Measurements from ENCODE around the gene SMARCD2. TPM values are rescaled to one million over a fixed set of nuclear protein-coding genes. Genes with fewer than 3 reads are reported as not detected.
"Not testable (repeated sequence)": the region's sequence is repeated elsewhere in the genome, so short reads cannot be mapped to it uniquely, and the experiment has no call there.

The SMARCD2 gene
- 46.7 and 50.6 TPM in 2 replicates for total RNA-seq (2022)
- percentile 54 among the genes with signal in this experiment for Bru-seq, nascent RNA
- BruChase-seq, experiment 1, labeled RNA remaining after a 6-hour chase: percentile 76 among the genes with signal in this experiment
- percentile 70 among the genes with signal in this experiment for BruChase-seq, experiment 2, labeled RNA remaining after a 2-hour chase
- long read RNA-seq, transcript SMARCD2-203 (13 exons, 2,716 nt): major isoform, 17 of 30 reads
- long read RNA-seq, partial matches to known transcripts: 6 of 30 reads
- long read RNA-seq, other reads (novel, unspliced or antisense): 7 of 30 reads

DNA sequence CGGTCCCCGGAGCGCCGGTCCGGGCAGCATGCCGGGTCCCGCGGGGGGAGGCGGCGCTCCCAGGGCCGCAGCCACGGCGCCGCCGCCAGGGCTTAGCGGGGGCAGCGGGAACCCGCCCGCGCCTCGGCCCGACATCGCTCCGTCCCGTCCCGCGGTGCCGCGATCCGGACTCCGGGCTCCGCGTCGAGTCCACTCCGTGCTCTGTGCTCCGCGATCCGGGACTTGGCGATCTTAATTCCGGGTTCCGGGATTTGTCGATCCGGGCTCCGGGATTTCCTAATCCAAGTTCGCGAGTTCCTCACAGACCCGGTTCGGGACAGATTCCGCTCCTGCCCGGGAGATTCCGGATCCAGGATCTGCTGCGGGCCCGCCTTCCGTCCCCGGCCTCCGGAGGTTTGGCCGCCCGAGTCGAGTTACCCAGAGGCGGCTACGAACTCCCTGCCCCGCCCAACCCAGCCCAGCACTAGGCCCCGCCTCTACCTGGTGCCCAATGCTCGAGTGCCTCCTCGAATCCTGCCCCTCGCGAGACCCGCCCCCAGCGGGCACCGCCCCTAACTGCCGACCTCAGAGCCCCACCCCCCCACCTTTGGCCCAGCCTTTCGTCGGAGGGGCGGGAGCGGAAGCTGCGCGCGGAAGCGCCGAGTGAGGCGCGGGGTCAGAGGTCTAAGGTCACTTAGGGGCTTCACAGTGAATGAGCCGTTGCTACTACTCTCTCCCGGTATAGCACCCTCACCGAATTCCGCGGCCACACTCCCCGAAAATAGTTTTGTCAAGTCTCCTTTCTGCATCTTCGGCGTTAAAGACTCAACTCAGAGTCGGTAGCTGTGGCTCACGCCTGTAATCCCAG lies at the start of gene SMARCD2:
Gene SMARCD2, minus strand, starts transcription at position 146 of the 847 bp plus-strand sequence. Its CDS starts 11 bp downstream, at position 135.
- Mint-ChIP-seq H3K4me3 (ENCODE audit: low read depth, unreplicated experiment) (peak within 1 kb of the TSS; percentile 84), H3K4me1 (ENCODE audit: low read depth, unreplicated experiment) (peaks cover 11% of the 10 kb centered on the region), H3K36me3 (ENCODE audit: insufficient read depth, unreplicated experiment) (peaks cover 33% of the 10 kb centered on the region), H3K9me3 (ENCODE audit: low read depth, unreplicated experiment) (no peaks in the 10 kb centered on the region), H3K27me3 (ENCODE audit: unreplicated experiment) (no peaks in the 10 kb centered on the region), H3K27ac (ENCODE audit: unreplicated experiment) (peak within 1 kb of the TSS; percentile 77)
- CTCF ChIA-PET: no interaction called here
- intact Hi-C loops (cut with micrococcal nuclease; ENCODE audit: unreplicated experiment): no loop called here
- BruUV-seq (replicated peaks): no TSS peak
- peak; percentile 94 for DNase-seq
- TF ChIP-seq, protein P1, sequence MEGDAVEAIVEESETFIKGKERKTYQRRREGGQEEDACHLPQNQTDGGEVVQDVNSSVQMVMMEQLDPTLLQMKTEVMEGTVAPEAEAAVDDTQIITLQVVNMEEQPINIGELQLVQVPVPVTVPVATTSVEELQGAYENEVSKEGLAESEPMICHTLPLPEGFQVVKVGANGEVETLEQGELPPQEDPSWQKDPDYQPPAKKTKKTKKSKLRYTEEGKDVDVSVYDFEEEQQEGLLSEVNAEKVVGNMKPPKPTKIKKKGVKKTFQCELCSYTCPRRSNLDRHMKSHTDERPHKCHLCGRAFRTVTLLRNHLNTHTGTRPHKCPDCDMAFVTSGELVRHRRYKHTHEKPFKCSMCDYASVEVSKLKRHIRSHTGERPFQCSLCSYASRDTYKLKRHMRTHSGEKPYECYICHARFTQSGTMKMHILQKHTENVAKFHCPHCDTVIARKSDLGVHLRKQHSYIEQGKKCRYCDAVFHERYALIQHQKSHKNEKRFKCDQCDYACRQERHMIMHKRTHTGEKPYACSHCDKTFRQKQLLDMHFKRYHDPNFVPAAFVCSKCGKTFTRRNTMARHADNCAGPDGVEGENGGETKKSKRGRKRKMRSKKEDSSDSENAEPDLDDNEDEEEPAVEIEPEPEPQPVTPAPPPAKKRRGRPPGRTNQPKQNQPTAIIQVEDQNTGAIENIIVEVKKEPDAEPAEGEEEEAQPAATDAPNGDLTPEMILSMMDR (IDR thresholded peaks at IDR 0.05; ENCODE audit: unreplicated experiment): no peak

DNA sequence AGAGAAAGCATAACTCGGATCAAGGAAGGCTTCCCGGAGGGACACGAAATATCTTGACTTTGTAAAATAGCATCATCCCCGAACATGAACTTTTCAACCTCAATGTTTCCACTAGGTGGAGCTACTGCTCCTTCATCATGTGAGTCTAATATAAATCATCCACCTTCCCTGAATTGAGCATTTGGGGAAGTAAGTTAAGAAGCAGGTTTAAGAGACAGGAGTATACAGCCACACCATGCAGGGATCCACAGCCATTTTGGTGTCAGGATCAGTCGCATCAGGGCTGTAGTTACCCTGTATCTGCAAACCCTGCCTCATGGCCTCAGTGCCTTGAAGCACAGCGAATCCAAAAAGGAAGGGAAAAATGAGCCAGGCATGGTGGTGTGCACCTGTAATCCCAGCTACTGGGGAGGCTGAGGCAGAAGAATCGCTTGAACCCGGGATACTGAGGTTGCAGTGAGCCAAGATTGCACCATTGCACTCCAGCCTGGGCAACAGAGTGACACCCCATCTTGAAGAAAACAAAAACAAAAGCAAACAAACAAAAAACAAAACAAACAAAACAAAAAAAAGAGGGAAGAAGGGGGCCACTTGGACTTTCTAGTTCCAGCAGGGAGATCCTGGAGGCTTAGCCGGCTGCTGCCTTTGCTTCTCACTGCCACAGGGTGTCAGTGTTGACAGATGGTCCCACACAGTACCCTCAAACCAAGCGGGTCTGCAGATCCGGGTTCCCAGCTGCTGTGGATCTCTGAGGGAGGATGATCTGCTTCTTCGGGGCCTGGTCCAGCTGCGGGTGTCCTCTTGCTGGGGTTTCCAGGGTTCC lies 46.8 kb upstream of the SMARCD2 start:
- intact Hi-C loops (cut with micrococcal nuclease; ENCODE audit: unreplicated experiment); H3K36me3 Mint-ChIP-seq (ENCODE audit: insufficient read depth, unreplicated experiment); BruUV-seq (replicated peaks); H3K4me3 Mint-ChIP-seq (ENCODE audit: low read depth, unreplicated experiment); H3K27ac Mint-ChIP-seq (ENCODE audit: unreplicated experiment); H3K4me1 Mint-ChIP-seq (ENCODE audit: low read depth, unreplicated experiment); DNase-seq; H3K9me3 Mint-ChIP-seq (ENCODE audit: low read depth, unreplicated experiment): not testable (repeated sequence)
- CTCF ChIA-PET: interaction anchor here (0.6 to 0.8 kb wide), 4 partner anchors 23 to 430 kb away, joined by 3 to 4 read pairs (median 3); no protein-coding TSS in a partner anchor
- H3K27me3 Mint-ChIP-seq (ENCODE audit: unreplicated experiment): peaks cover 30% of the 10 kb centered on the region

DNA sequence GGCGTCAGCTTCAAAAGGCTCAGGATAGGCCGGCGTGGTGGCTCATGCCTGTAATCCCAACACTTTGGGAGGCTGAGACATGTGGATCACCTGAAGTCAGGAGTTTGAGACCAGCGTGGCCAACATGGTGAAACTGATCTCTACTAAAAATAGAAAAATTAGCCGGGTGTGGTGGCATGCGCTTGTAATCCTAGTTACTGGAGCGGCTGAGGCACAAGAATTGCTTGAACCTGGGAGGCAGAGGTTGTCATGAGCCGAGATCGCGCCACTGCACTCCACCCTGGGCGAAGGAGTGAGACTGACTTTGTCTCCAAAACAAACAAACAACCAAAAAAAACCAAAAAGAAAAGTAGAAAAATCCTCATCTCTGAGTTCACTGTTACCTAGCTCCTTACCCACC lies 42.6 kb upstream of the SMARCD2 start:
- not testable (repeated sequence) for H3K36me3 Mint-ChIP-seq (ENCODE audit: insufficient read depth, unreplicated experiment); BruUV-seq (replicated peaks)

DNA sequence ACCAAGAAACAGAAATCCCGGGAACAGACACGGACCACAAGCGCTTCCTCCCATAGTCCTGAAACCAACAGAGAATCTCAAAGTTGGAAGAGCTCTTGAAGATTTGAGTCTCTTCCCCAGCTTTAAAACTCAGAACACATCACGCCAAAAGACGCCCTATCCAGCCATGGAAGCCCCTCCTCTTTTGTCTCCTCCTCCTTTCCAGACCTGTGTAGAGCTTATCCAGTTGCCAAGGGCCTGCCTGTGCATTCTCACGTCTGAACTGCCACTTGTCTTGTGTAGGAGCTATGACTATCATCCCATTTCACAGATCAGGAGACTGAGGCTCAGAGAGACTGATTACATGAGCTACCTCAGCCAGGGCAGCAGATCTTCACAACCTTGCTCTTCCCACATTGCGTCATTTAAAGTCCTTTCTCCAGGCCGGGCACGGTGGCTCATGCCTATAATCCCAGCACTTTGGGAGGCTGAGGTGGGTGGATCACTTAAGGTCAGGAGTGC lies 40.2 kb upstream of the SMARCD2 start:
- H3K36me3 Mint-ChIP-seq (ENCODE audit: insufficient read depth, unreplicated experiment); intact Hi-C loops (cut with micrococcal nuclease; ENCODE audit: unreplicated experiment); H3K4me1 Mint-ChIP-seq (ENCODE audit: low read depth, unreplicated experiment); H3K4me3 Mint-ChIP-seq (ENCODE audit: low read depth, unreplicated experiment); BruUV-seq (replicated peaks); H3K27ac Mint-ChIP-seq (ENCODE audit: unreplicated experiment); DNase-seq; H3K9me3 Mint-ChIP-seq (ENCODE audit: low read depth, unreplicated experiment): not testable (repeated sequence)
- CTCF ChIA-PET: interaction anchor here (0.9 kb wide), 1 partner anchor 36 kb away, joined by 4 read pairs; no protein-coding TSS in a partner anchor
- H3K27me3 Mint-ChIP-seq (ENCODE audit: unreplicated experiment): peaks cover 49% of the 10 kb centered on the region

More for the DNA sequence above, 42.6 kb upstream of the SMARCD2 start:
- H3K27ac Mint-ChIP-seq (ENCODE audit: unreplicated experiment); DNase-seq; CTCF ChIA-PET; H3K4me1 Mint-ChIP-seq (ENCODE audit: low read depth, unreplicated experiment); intact Hi-C loops (cut with micrococcal nuclease; ENCODE audit: unreplicated experiment); H3K4me3 Mint-ChIP-seq (ENCODE audit: low read depth, unreplicated experiment); H3K9me3 Mint-ChIP-seq (ENCODE audit: low read depth, unreplicated experiment): not testable (repeated sequence)
- H3K27me3 Mint-ChIP-seq (ENCODE audit: unreplicated experiment): peaks cover 27% of the 10 kb centered on the region

DNA sequence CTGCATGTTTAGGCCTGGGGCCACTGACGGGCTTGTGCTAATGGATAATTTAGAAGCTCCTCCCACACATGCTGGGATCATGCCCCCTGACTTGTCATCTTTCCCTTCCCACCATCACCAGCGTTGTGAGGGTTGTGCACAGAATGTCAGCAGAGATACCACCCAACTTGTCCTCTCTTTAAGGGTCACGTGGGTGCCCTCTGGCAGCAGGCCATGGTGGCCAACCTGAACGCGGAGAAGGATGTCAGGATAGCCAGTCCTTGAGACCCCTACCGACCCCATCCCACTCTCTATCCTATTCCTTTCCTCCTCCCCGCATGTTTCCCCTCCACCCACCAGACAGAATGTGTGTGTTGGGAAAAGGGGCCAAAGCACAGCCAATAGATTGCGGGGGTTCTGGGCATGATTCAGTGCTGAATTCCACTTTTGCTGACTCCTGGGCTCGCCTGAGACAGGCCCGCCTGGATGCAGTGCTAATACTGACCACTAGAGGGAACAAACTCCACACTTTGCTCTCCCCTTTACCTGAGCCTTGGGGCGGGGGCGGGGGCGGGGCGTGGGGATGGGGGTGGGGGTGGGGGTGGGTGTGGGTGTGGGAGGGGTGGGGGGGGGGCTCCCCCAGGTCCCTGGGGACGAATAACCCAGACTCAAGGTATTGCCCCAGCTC lies 39.6 kb upstream of the SMARCD2 start, which contains the start of gene GH2:
Gene GH2, minus strand, starts transcription at position 10 of the 667 bp plus-strand sequence. CDS start 143 bp downstream, outside the sequence.
- CTCF ChIA-PET: interaction anchor here (0.6 kb wide), 1 partner anchor 29 kb away, joined by 4 read pairs; no protein-coding TSS in a partner anchor
- TF ChIP-seq, protein P1 (IDR thresholded peaks at IDR 0.05; ENCODE audit: unreplicated experiment): no peak
- H3K27me3 Mint-ChIP-seq (ENCODE audit: unreplicated experiment): peaks cover 46% of the 10 kb centered on the region
- H3K27ac Mint-ChIP-seq (ENCODE audit: unreplicated experiment): no peak within 1 kb of the TSS
- H3K4me3 Mint-ChIP-seq (ENCODE audit: low read depth, unreplicated experiment): no peak within 1 kb of the TSS
- H3K4me1 Mint-ChIP-seq (ENCODE audit: low read depth, unreplicated experiment): no peaks in the 10 kb centered on the region
- H3K9me3 Mint-ChIP-seq (ENCODE audit: low read depth, unreplicated experiment): no peaks in the 10 kb centered on the region
- DNase-seq: peak; percentile 56
- no peaks in the 10 kb centered on the region for H3K36me3 Mint-ChIP-seq (ENCODE audit: insufficient read depth, unreplicated experiment)
- intact Hi-C loops (cut with micrococcal nuclease; ENCODE audit: unreplicated experiment): no loop called here
- BruUV-seq (replicated peaks): no TSS peak

- H3K36me3 Mint-ChIP-seq (ENCODE audit: insufficient read depth, unreplicated experiment); intact Hi-C loops (cut with micrococcal nuclease; ENCODE audit: unreplicated experiment); H3K4me1 Mint-ChIP-seq (ENCODE audit: low read depth, unreplicated experiment); H3K4me3 Mint-ChIP-seq (ENCODE audit: low read depth, unreplicated experiment); DNase-seq; H3K27ac Mint-ChIP-seq (ENCODE audit: unreplicated experiment); H3K9me3 Mint-ChIP-seq (ENCODE audit: low read depth, unreplicated experiment); BruUV-seq (replicated peaks): not testable (repeated sequence)
- H3K27me3 Mint-ChIP-seq (ENCODE audit: unreplicated experiment): peaks cover 45% of the 10 kb centered on the region
- CTCF ChIA-PET: interaction anchor here (0.6 kb wide), 1 partner anchor 30 kb away, joined by 4 read pairs; no protein-coding TSS in a partner anchor
Measured at GRCh38 chr17:63881337-63881736, 38.9 kb upstream of the SMARCD2 start.
